Measurements from ENCODE around the gene ZC3H10.
"Not testable (repeated sequence)": the region's sequence is repeated elsewhere in the genome, so short reads cannot be mapped to it uniquely, and the experiment has no call there.

- TF ChIP-seq, protein P1, sequence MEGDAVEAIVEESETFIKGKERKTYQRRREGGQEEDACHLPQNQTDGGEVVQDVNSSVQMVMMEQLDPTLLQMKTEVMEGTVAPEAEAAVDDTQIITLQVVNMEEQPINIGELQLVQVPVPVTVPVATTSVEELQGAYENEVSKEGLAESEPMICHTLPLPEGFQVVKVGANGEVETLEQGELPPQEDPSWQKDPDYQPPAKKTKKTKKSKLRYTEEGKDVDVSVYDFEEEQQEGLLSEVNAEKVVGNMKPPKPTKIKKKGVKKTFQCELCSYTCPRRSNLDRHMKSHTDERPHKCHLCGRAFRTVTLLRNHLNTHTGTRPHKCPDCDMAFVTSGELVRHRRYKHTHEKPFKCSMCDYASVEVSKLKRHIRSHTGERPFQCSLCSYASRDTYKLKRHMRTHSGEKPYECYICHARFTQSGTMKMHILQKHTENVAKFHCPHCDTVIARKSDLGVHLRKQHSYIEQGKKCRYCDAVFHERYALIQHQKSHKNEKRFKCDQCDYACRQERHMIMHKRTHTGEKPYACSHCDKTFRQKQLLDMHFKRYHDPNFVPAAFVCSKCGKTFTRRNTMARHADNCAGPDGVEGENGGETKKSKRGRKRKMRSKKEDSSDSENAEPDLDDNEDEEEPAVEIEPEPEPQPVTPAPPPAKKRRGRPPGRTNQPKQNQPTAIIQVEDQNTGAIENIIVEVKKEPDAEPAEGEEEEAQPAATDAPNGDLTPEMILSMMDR (CRISPR knock-in tag; IDR thresholded peaks at IDR 0.05), result not testable (repeated sequence)
- not testable (repeated sequence) for TF ChIP-seq ZNF563 (CRISPR knock-in tag; IDR thresholded peaks at IDR 0.05); GATA4 (IDR thresholded peaks at IDR 0.05; ENCODE audit: borderline replicate concordance, low read depth); PRMT3 (CRISPR knock-in tag; IDR thresholded peaks at IDR 0.05; ENCODE audit: borderline replicate concordance, low read depth); TAF1 (CRISPR knock-in tag; IDR thresholded peaks at IDR 0.05)
- TF ChIP-seq, protein P2, sequence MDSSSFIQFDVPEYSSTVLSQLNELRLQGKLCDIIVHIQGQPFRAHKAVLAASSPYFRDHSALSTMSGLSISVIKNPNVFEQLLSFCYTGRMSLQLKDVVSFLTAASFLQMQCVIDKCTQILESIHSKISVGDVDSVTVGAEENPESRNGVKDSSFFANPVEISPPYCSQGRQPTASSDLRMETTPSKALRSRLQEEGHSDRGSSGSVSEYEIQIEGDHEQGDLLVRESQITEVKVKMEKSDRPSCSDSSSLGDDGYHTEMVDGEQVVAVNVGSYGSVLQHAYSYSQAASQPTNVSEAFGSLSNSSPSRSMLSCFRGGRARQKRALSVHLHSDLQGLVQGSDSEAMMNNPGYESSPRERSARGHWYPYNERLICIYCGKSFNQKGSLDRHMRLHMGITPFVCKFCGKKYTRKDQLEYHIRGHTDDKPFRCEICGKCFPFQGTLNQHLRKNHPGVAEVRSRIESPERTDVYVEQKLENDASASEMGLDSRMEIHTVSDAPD (CRISPR knock-in tag; IDR thresholded peaks at IDR 0.05), result not testable (repeated sequence)
Measured at GRCh38 chr12:56077966-56078365, 40.1 kb upstream of the ZC3H10 start.

Measured in HepG2 (cell line).